Upper lobe of left lung (tissue), 4 donors: ENCODE measurements around the gene SNRPE.

Experiments
- EP300 ChIP-seq, 4 donors: sonication (generic); formaldehyde crosslinking; IDR thresholded peaks; one replicate each; pipeline ENCODE4 v1.5.1; 2017; ENCODE audit warnings: antibody characterized with exemption in 4 of 4, control low read depth in 2 of 4
- POLR2AphosphoS5 ChIP-seq, 2 donors: sonication (generic); formaldehyde crosslinking; IDR thresholded peaks; one replicate each; pipeline ENCODE4 v1.5.1; 2017; ENCODE audit warnings: antibody characterized with exemption in 2 of 2
- TF ChIP-seq, protein P1 (sequence below), 6 experiments: fragments of 450-650 bp in 4 of 6; fragments of 200-600 bp in 2 of 6; sonication (generic) in 2 of 6; IDR thresholded peaks; one replicate each; pipeline ENCODE4 v1.5.1; 2016 to 2019; ENCODE audit warnings: antibody characterized with exemption in 6 of 6

DNA sequence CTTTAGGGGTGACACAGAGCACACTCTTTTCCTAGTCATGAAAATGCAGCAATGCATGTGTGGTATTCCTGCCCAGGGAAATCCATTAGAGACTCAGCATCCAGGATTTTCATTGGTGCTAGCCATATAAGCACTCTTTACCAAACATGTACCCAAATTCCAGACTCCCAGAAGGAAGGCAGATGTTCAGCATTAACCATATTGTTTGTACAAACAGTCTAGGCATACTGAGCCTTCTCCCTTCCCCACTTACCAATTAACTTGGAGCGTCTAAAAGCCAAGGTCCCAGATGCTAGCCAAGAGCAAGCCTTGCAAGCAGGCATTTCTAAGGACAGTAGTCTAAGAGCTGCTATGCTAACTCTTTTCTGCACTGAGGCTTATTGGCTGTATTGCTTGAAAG is 38.1 kb upstream of the SNRPE start:
- TF ChIP-seq, protein P1, sequence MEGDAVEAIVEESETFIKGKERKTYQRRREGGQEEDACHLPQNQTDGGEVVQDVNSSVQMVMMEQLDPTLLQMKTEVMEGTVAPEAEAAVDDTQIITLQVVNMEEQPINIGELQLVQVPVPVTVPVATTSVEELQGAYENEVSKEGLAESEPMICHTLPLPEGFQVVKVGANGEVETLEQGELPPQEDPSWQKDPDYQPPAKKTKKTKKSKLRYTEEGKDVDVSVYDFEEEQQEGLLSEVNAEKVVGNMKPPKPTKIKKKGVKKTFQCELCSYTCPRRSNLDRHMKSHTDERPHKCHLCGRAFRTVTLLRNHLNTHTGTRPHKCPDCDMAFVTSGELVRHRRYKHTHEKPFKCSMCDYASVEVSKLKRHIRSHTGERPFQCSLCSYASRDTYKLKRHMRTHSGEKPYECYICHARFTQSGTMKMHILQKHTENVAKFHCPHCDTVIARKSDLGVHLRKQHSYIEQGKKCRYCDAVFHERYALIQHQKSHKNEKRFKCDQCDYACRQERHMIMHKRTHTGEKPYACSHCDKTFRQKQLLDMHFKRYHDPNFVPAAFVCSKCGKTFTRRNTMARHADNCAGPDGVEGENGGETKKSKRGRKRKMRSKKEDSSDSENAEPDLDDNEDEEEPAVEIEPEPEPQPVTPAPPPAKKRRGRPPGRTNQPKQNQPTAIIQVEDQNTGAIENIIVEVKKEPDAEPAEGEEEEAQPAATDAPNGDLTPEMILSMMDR (IDR thresholded peaks at IDR 0.05) = no peak
- TF ChIP-seq POLR2AphosphoS5 (IDR thresholded peaks at IDR 0.05) = no peak
- no peak for TF ChIP-seq EP300 (IDR thresholded peaks at IDR 0.05)
